ENCODE data around the gene HAPLN3. TPM values are rescaled to one million over a fixed set of nuclear protein-coding genes. Genes with fewer than 3 reads are reported as not detected.
A peak's percentile ranks its signal among the peaks of the same experiment; 100 is the strongest.

HAPLN3 gene
- total and polyA plus RNA-seq, 11 donors, result 1.2 to 32.9 (median 3.3) TPM

- DNase-seq (no peak), ATAC-seq (peak in 2 of 4 donors; percentile 12 to 27)
- Histone ChIP-seq H3K4me3 (peak overlapping the region in 2 of 12 donors; percentile 4 to 9), H3K27ac (no peak overlapping the region), H3K36me3 (peaks cover 0 to 42% (median 0%) of the 10 kb centered on the region in 9 donors), H3K9me3 (no peaks in the 10 kb centered on the region), H3K27me3 (no peaks in the 10 kb centered on the region), H3K4me1 (peaks cover 0 to 6% (median 0%) of the 10 kb centered on the region in 12 donors)
- 28 to 37% (median 33%) methylated on average over 6 of the region's 6 CpGs for WGBS, 4 donors
- TF ChIP-seq POLR2A (IDR thresholded peaks at IDR 0.05) (no peak), CTCF (IDR thresholded peaks at IDR 0.05) (peak in 1 of 12 donors; percentile 12)
- intact Hi-C loops (cut with DNase I), result no loop called here
These were observed 20.7 kb downstream of the HAPLN3 start for GRCh38 chr15:88874684-88875083.

- Histone ChIP-seq H3K4me3 (peak overlapping the region in 2 of 12 donors; percentile 4 to 9), H3K27me3 (no peaks in the 10 kb centered on the region), H3K9me3 (no peaks in the 10 kb centered on the region), H3K4me1 (peaks cover 0 to 6% (median 0%) of the 10 kb centered on the region in 12 donors), H3K27ac (no peak overlapping the region), H3K36me3 (peaks cover 0 to 38% (median 0%) of the 10 kb centered on the region in 9 donors)
- ATAC-seq, result no peak
- no peak for TF ChIP-seq CTCF (IDR thresholded peaks at IDR 0.05)
- intact Hi-C loops (cut with DNase I), result no loop called here
- no peak for DNase-seq
- 72 to 78% (median 74%) methylated on average over 15 of the region's 15 CpGs for WGBS, 4 donors
These were observed 21.1 kb downstream of the HAPLN3 start for GRCh38 chr15:88874275-88874674.

- no peak overlapping the region for H3K27ac ChIP-seq
- H3K36me3 ChIP-seq, result peaks cover 0 to 33% (median 0%) of the 10 kb centered on the region in 9 donors
- no peaks in the 10 kb centered on the region for H3K9me3 ChIP-seq
- ATAC-seq, result no peak
- DNase-seq, result no peak
- H3K4me1 ChIP-seq, result peaks cover 0 to 6% (median 0%) of the 10 kb centered on the region in 12 donors
- 81 to 88% (median 84%) methylated on average over 9 to 13 of the region's 13 CpGs for WGBS, 4 donors
- H3K4me3 ChIP-seq, result no peak overlapping the region
- intact Hi-C loops (cut with DNase I), result no loop called here
- no peaks in the 10 kb centered on the region for H3K27me3 ChIP-seq
- no peak for TF ChIP-seq CTCF (IDR thresholded peaks at IDR 0.05)
- TF ChIP-seq POLR2A (IDR thresholded peaks at IDR 0.05), result no peak
These were observed 21.6 kb downstream of the HAPLN3 start for GRCh38 chr15:88873786-88874185.

- Histone ChIP-seq H3K27me3 (no peaks in the 10 kb centered on the region), H3K36me3 (peaks cover 0 to 22% (median 0%) of the 10 kb centered on the region in 9 donors), H3K4me1 (peaks cover 0 to 6% (median 0%) of the 10 kb centered on the region in 12 donors), H3K9me3 (no peaks in the 10 kb centered on the region), H3K27ac (no peak overlapping the region), H3K4me3 (no peak overlapping the region)
- DNase-seq, result no peak
- no peak for ATAC-seq
- TF ChIP-seq CTCF (IDR thresholded peaks at IDR 0.05) (no peak), POLR2A (IDR thresholded peaks at IDR 0.05) (no peak)
- 78 to 92% (median 81%) methylated on average over 8 to 9 of the region's 9 CpGs for WGBS, 4 donors
- intact Hi-C loops (cut with DNase I), result no loop called here
These were observed 22.6 kb downstream of the HAPLN3 start for GRCh38 chr15:88872706-88873105.
